ENCODE results near the gene PTPRN2. TPM values are rescaled to one million over a fixed set of nuclear protein-coding genes. Genes with fewer than 3 reads are reported as not detected.

The PTPRN2 gene
- total RNA-seq, 1 experiment from 2014 or later = 0.11 TPM

DNA sequence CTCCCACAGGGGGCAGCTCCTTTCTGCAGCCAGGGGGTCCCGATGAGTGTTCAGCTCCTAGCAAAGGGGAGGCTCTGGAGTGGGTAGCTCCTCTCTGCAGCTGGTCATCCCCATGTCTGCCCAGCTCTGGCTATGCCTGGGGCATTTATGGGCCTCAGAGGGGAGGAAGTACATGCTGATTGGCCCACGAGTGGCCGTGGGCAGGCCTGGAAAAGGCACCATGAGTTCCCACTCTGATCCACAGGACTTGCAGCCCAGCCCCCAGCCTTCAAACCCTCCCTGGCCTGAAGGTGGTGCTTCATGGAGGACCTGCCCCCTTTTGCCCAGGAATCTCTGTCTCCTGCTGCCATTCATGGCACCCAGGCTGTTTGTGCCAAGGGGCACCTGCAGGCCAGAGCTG lies 982.0 kb downstream of the PTPRN2 start:
- TF ChIP-seq, protein P1, sequence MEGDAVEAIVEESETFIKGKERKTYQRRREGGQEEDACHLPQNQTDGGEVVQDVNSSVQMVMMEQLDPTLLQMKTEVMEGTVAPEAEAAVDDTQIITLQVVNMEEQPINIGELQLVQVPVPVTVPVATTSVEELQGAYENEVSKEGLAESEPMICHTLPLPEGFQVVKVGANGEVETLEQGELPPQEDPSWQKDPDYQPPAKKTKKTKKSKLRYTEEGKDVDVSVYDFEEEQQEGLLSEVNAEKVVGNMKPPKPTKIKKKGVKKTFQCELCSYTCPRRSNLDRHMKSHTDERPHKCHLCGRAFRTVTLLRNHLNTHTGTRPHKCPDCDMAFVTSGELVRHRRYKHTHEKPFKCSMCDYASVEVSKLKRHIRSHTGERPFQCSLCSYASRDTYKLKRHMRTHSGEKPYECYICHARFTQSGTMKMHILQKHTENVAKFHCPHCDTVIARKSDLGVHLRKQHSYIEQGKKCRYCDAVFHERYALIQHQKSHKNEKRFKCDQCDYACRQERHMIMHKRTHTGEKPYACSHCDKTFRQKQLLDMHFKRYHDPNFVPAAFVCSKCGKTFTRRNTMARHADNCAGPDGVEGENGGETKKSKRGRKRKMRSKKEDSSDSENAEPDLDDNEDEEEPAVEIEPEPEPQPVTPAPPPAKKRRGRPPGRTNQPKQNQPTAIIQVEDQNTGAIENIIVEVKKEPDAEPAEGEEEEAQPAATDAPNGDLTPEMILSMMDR (conservative IDR thresholded peaks at IDR 0.05; ENCODE audit: low read depth, low read length) = no peak
- no peak for TF ChIP-seq EZH2 (IDR thresholded peaks at IDR 0.05; ENCODE audit: borderline replicate concordance, low read depth, low read length, poor library complexity, severe bottlenecking)
- no peaks in the 10 kb centered on the region for H3K4me1 ChIP-seq (ENCODE audit: insufficient read depth, low read length, poor library complexity, severe bottlenecking)
- H3K27ac ChIP-seq (ENCODE audit: low read depth, low read length, poor library complexity, severe bottlenecking) = no peak overlapping the region
- intact Hi-C loops (cut with micrococcal nuclease; ENCODE audit: unreplicated experiment) = no loop called here
- no peak overlapping the region for H3K4me3 ChIP-seq (ENCODE audit: low read depth, low read length, poor library complexity, severe bottlenecking)
- H3K9me3 ChIP-seq (ENCODE audit: low read depth, low read length, poor library complexity, severe bottlenecking) = no peaks in the 10 kb centered on the region
- POLR2A ChIA-PET (ENCODE audit: low non-redundant PET) = no interaction called here
- H3K27me3 ChIP-seq (replicated peaks; ENCODE audit: insufficient read depth, low read depth, low read length, poor library complexity) = no peaks in the 10 kb centered on the region
- H3K36me3 ChIP-seq (ENCODE audit: insufficient read depth, low read length, poor library complexity, severe bottlenecking) = no peaks in the 10 kb centered on the region
- CTCF ChIA-PET = no interaction called here
- DNase-seq (ENCODE audit: low spot score) = no peak
- no TSS peak for BruUV-seq (replicated peaks)

DNA sequence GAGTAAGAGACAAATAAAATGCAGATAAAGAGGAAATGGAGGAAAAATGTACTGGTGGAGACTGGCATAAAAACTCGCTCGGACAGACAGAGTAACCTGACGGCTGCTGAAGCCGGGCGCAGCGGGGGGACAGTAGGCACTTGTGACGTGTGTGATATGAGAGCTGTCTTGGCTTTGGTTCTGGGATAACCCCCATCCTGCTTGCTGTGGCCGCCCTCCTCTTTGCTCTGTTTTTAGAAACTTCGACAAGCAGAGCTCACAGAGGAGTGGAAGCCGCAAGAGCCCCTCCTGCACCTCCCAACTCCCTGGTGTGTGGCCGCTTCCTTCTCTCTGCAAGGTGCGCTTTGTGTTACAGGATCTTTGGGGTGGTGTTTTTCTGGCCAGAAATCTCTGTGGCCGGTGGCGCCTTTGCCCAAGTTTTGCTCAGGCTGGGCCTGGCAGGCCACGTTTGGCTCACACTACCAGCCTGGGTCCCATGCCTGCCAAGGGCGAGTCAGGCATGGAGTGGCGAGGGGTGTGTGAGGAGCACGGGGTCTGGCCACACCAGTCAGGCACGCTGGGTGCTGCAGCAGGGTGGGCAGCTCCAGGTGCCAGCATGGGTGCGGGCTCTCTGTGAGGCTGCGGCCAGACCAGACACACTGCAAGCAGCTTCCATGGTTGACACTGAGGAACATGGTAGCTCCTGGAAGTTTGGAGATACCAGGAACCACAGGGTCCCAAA lies 982.8 kb downstream of the PTPRN2 start:
- intact Hi-C loops (cut with micrococcal nuclease; ENCODE audit: unreplicated experiment) = no loop called here
- Histone ChIP-seq H3K27ac (ENCODE audit: low read depth, low read length, poor library complexity, severe bottlenecking) (no peak overlapping the region), H3K9me3 (ENCODE audit: low read depth, low read length, poor library complexity, severe bottlenecking) (no peaks in the 10 kb centered on the region), H3K27me3 (replicated peaks; ENCODE audit: insufficient read depth, low read depth, low read length, poor library complexity) (no peaks in the 10 kb centered on the region), H3K4me1 (ENCODE audit: insufficient read depth, low read length, poor library complexity, severe bottlenecking) (no peaks in the 10 kb centered on the region), H3K36me3 (ENCODE audit: insufficient read depth, low read length, poor library complexity, severe bottlenecking) (no peaks in the 10 kb centered on the region), H3K4me3 (ENCODE audit: low read depth, low read length, poor library complexity, severe bottlenecking) (no peak overlapping the region)
- DNase-seq (ENCODE audit: low spot score) = no peak
- ChIA-PET CTCF (interaction anchor here (0.6 kb wide), 1 partner anchor 245 kb away, joined by 5 read pairs; no protein-coding TSS in a partner anchor), POLR2A (ENCODE audit: low non-redundant PET) (no interaction called here)
- BruUV-seq (replicated peaks) = no TSS peak
- TF ChIP-seq, protein P1 (conservative IDR thresholded peaks at IDR 0.05; ENCODE audit: low read depth, low read length) = no peak
- TF ChIP-seq EZH2 (IDR thresholded peaks at IDR 0.05; ENCODE audit: borderline replicate concordance, low read depth, low read length, poor library complexity, severe bottlenecking) = no peak

DNA sequence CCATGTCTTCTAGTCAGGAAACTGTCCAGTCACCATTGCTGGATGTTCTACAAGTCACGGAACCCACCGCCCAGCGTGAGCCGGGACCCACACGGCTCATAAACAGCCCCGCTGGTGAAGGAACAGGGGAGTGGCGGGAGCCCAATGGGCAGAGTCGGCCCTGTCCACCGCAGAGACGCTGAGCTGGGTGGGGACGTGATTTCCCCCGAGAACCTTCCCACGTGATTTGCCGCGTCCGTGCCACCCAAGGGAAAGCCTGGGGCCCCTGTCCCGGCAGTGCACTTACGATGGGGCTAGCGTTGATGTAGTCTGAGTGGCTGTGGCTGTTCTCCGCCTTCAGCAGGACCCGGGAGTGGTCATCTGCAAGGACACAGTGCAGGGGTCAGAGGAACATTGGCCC lies 983.9 kb downstream of the PTPRN2 start:
- POLR2A ChIA-PET (ENCODE audit: low non-redundant PET) = no interaction called here
- Histone ChIP-seq H3K36me3 (ENCODE audit: insufficient read depth, low read length, poor library complexity, severe bottlenecking) (no peaks in the 10 kb centered on the region), H3K4me1 (ENCODE audit: insufficient read depth, low read length, poor library complexity, severe bottlenecking) (no peaks in the 10 kb centered on the region), H3K27ac (ENCODE audit: low read depth, low read length, poor library complexity, severe bottlenecking) (no peak overlapping the region), H3K27me3 (replicated peaks; ENCODE audit: insufficient read depth, low read depth, low read length, poor library complexity) (no peaks in the 10 kb centered on the region), H3K4me3 (ENCODE audit: low read depth, low read length, poor library complexity, severe bottlenecking) (no peak overlapping the region), H3K9me3 (ENCODE audit: low read depth, low read length, poor library complexity, severe bottlenecking) (no peaks in the 10 kb centered on the region)
- TF ChIP-seq, protein P1 (conservative IDR thresholded peaks at IDR 0.05; ENCODE audit: low read depth, low read length) = no peak
- no peak for TF ChIP-seq EZH2 (IDR thresholded peaks at IDR 0.05; ENCODE audit: borderline replicate concordance, low read depth, low read length, poor library complexity, severe bottlenecking)
- DNase-seq (ENCODE audit: low spot score) = no peak
- CTCF ChIA-PET = no interaction called here
- intact Hi-C loops (cut with micrococcal nuclease; ENCODE audit: unreplicated experiment) = no loop called here
- no TSS peak for BruUV-seq (replicated peaks)

All from A673 (cell line).